Natural killer cell treated with Interleukin-12 subunit alpha and Interleukin-12 subunit beta and Interleukin-15 and Interleukin-18, amount 100 ng/mL, for 72 hours (primary cell): ENCODE measurements around the gene GP5. TPM values are rescaled to one million over a fixed set of nuclear protein-coding genes. Genes with fewer than 3 reads are reported as not detected.

Experiments
- ATAC-seq, 2 donors: fragments of 150-1000 bp; cut with Tn5 transposase in 1 of 2; sonication (Bioruptor Pico), chemical (Tn5 transposase) in 1 of 2; 2 replicates each; pipeline ENCODE4 v1.10.0; 2021
- DNase-seq: peaks from one replicate; pipeline ENCODE4 v3.0.0; 2022; ENCODE audit warnings: low spot score
- H3K27ac Mint-ChIP-seq, 2 donors: 1 replicate in 1 of 2; 2 replicates in 1 of 2; pipeline ENCODE4 v1.8.0; 2022; ENCODE audit warnings: mixed read lengths in 2 of 2, mild to moderate bottlenecking in 1 of 2, moderate library complexity in 1 of 2
- H3K27me3 Mint-ChIP-seq, 2 donors: 1 replicate in 1 of 2; 2 replicates in 1 of 2; pipeline ENCODE4 v1.8.0; 2022; ENCODE audit warnings: mixed read lengths in 2 of 2
- H3K36me3 Mint-ChIP-seq: one replicate; pipeline ENCODE4 v1.8.0; 2022; ENCODE audit warnings: mixed read lengths
- H3K4me1 Mint-ChIP-seq, 2 donors: 1 replicate in 1 of 2; 2 replicates in 1 of 2; pipeline ENCODE4 v1.8.0; 2022; ENCODE audit warnings: low read depth in 2 of 2, mixed read lengths in 2 of 2, mild to moderate bottlenecking in 1 of 2
- H3K4me3 Mint-ChIP-seq: one replicate; pipeline ENCODE4 v1.8.0; 2022; ENCODE audit warnings: mixed read lengths
- H3K9me3 Mint-ChIP-seq: 2 replicates; pipeline ENCODE4 v1.8.0; 2022; ENCODE audit warnings: mixed read lengths
- total RNA-seq, 2 donors: library from RNA; stranded (reverse); gene quantifications; one replicate each; pipeline ENCODE4 v1.2.3, GENCODE V29; 2022

GP5 gene
- total RNA-seq, 2 donors from 2014 or later = 0.24 TPM; not detected in 1

DNA sequence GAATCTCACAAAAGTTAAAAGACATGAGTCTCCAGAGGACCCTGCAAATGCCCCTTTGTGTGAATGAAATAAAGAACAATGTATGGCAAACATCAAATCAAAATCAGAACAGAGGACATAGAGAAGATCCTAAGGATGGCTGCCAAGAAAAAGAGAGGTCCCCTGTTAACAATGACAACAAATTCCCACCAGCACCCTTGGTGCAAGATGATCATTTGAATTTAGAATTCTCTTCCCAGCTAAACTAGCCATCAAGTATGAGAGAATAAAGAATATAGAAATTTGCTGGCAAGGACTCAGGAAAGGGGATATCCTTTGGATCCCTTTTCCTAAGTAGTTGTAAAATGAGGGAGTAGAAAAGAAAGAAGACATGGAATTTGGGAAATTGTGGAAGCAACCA, 8.2 kb downstream of the GP5 start:
- no peak overlapping the region for H3K4me3 Mint-ChIP-seq
- H3K9me3 Mint-ChIP-seq = no peaks in the 10 kb centered on the region
- DNase-seq (no peak), ATAC-seq (no peak)
- no peak overlapping the region for H3K27ac Mint-ChIP-seq
- no peaks in the 10 kb centered on the region for H3K36me3 Mint-ChIP-seq
- H3K27me3 Mint-ChIP-seq = peaks cover 23 to 52% of the 10 kb centered on the region in 2 donors
- peaks cover 0 to 8% of the 10 kb centered on the region in 2 donors for H3K4me1 Mint-ChIP-seq

GRCh38 chr3:194389269-194389668, 9.8 kb downstream of the GP5 start:
- H3K27ac Mint-ChIP-seq = no peak overlapping the region
- H3K4me3 Mint-ChIP-seq = no peak overlapping the region
- DNase-seq = no peak
- ATAC-seq = no peak
- no peaks in the 10 kb centered on the region for H3K9me3 Mint-ChIP-seq
- H3K4me1 Mint-ChIP-seq = no peaks in the 10 kb centered on the region
- no peaks in the 10 kb centered on the region for H3K36me3 Mint-ChIP-seq
- H3K27me3 Mint-ChIP-seq = peaks cover 17 to 37% of the 10 kb centered on the region in 2 donors

DNA sequence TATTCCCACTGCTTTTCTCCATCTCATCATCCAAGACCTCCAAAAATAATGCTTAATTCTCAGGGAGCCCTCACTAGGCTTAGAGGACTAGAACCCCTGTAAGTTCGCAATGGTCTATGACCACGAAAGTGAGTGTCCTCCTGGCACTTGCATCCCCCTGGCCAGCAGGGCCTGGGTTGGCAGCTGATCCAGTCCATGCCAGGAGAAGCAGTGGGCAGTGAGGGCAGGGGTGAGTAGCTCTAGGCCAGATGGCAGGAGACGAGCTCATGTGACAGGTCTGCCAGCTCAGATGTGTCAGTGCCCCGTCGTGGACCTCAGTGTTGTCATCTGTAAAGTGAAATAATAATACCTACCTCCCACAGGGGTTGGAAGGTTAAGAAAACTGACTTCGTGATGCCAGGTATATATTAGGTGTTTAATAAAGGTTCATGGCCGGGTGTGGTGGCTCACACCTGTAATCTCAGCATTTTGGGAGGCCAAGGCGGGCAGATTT, 11.1 kb downstream of the GP5 start:
- no peak overlapping the region for H3K4me3 Mint-ChIP-seq
- H3K9me3 Mint-ChIP-seq = no peaks in the 10 kb centered on the region
- H3K4me1 Mint-ChIP-seq = no peaks in the 10 kb centered on the region
- H3K27me3 Mint-ChIP-seq = peaks cover 24 to 32% of the 10 kb centered on the region in 2 donors
- ATAC-seq (no peak), DNase-seq (no peak)
- no peaks in the 10 kb centered on the region for H3K36me3 Mint-ChIP-seq
- no peak overlapping the region for H3K27ac Mint-ChIP-seq

DNA sequence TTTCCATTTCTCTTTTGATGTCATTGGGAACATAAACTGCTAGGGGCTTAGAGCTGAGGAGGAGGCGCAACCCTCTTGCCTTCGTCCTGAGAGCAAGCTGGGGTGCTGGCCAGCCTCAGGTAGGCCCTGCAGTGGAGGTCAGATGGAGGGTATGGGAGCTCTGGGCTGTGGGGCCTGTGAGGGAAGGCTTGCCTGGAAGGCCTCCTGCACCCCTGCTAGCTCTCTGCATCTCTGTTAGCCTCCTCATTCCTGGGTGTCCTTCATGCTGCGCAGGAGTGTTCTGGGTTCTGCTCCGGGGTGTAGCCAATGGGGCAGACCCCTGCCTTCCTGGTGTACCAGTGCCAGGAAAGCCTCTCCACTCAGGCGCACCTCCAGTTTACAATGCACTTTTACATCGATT, 11.8 kb downstream of the GP5 start:
- no peak overlapping the region for H3K4me3 Mint-ChIP-seq
- H3K27ac Mint-ChIP-seq = no peak overlapping the region
- DNase-seq (no peak), ATAC-seq (no peak)
- H3K4me1 Mint-ChIP-seq = no peaks in the 10 kb centered on the region
- H3K9me3 Mint-ChIP-seq = no peaks in the 10 kb centered on the region
- no peaks in the 10 kb centered on the region for H3K36me3 Mint-ChIP-seq
- peaks cover 24 to 27% of the 10 kb centered on the region in 2 donors for H3K27me3 Mint-ChIP-seq

GRCh38 chr3:194386648-194387047, 12.4 kb downstream of the GP5 start:
- no peak overlapping the region for H3K27ac Mint-ChIP-seq
- DNase-seq (no peak), ATAC-seq (no peak)
- H3K4me1 Mint-ChIP-seq = no peaks in the 10 kb centered on the region
- H3K27me3 Mint-ChIP-seq = peaks cover 24 to 27% of the 10 kb centered on the region in 2 donors
- no peak overlapping the region for H3K4me3 Mint-ChIP-seq
- no peaks in the 10 kb centered on the region for H3K9me3 Mint-ChIP-seq
- no peaks in the 10 kb centered on the region for H3K36me3 Mint-ChIP-seq

- Mint-ChIP-seq H3K27ac (no peak overlapping the region), H3K4me1 (no peaks in the 10 kb centered on the region), H3K36me3 (no peaks in the 10 kb centered on the region), H3K4me3 (no peak overlapping the region), H3K9me3 (no peaks in the 10 kb centered on the region), H3K27me3 (peaks cover 24 to 26% of the 10 kb centered on the region in 2 donors)
- ATAC-seq = no peak
- no peak for DNase-seq
Observed at GRCh38 chr3:194386066-194386465, 13.0 kb downstream of the GP5 start.

DNA sequence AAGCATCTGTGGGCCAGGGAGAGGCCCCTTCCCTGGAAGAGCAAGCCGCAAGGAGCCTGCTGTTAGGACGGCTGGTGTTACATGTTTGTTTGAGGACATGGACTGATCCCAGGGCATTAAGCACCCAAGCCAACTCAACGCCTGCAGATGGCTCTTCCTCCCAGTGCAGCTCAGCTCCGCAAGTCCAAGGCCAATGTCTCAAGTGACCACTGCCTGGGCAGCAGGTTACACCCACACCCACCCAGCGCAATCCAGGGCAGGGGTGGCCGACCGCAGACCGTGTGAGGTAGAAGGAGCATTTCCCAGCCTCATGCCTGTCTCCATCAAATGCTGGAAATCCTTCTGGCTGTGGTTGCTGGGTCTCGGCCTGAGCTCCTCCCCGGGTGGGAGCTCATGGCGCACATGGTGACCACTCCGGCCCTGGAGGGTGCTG, 14.5 kb downstream of the GP5 start:
- H3K27ac Mint-ChIP-seq = no peak overlapping the region
- H3K4me1 Mint-ChIP-seq = no peaks in the 10 kb centered on the region
- peaks cover 11 to 13% of the 10 kb centered on the region in 2 donors for H3K27me3 Mint-ChIP-seq
- ATAC-seq = peak in 1 of 2 donors; percentile 23
- DNase-seq = no peak
- no peaks in the 10 kb centered on the region for H3K36me3 Mint-ChIP-seq
- H3K4me3 Mint-ChIP-seq = no peak overlapping the region
- H3K9me3 Mint-ChIP-seq = no peaks in the 10 kb centered on the region

DNA sequence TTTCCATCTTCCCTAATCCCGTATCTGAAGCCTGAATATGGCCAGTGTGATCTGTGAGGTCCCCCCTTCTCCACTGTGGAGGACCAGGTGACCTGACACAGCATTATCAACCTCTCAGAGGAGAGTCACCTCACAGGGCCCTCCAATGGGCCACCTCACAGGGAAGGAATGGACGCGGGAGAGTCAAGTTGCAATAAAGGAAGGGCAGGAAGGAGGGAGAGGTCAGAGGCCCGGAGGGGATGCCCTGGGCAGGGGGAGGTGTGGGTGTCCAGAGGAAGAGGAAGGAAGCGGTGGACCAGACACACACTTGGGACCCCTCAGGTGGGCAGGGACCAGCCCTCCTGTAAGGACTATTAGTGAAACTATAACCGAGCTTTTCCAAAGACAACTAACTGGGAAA, 14.9 kb downstream of the GP5 start:
- H3K27ac Mint-ChIP-seq = peak overlapping the region in 1 of 2 donors; percentile 57
- ATAC-seq (no peak), DNase-seq (no peak)
- no peak overlapping the region for H3K4me3 Mint-ChIP-seq
- peaks cover 7 to 10% of the 10 kb centered on the region in 2 donors for H3K27me3 Mint-ChIP-seq
- no peaks in the 10 kb centered on the region for H3K9me3 Mint-ChIP-seq
- H3K36me3 Mint-ChIP-seq = no peaks in the 10 kb centered on the region
- no peaks in the 10 kb centered on the region for H3K4me1 Mint-ChIP-seq

- Mint-ChIP-seq H3K4me3 (no peak overlapping the region), H3K36me3 (no peaks in the 10 kb centered on the region), H3K4me1 (no peaks in the 10 kb centered on the region), H3K27ac (peak overlapping the region in 1 of 2 donors; percentile 57), H3K27me3 (peaks cover 7 to 10% of the 10 kb centered on the region in 2 donors), H3K9me3 (no peaks in the 10 kb centered on the region)
- DNase-seq (no peak), ATAC-seq (peak in 1 of 2 donors; percentile 15)
Observed at GRCh38 chr3:194383276-194383940, 15.7 kb downstream of the GP5 start.

DNA sequence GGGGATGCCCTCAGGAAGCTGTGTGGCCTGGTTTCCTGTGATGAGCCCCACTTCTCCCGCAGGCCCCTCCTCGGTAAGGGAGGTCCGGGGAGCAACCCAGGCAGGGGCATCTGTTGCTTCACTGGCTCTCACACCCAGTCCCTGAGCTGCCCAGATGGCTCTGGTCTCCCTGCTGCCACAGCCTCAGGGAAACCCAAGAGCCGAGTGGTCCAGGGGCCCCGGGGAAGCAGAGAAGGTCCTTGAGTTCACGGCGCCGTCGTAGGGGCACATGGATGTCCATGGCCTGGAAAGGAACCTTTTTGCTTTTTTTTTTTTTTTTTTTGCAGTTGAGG, 16.2 kb downstream of the GP5 start:
- ATAC-seq (no peak), DNase-seq (no peak)
- peaks cover 4 to 9% of the 10 kb centered on the region in 2 donors for H3K27me3 Mint-ChIP-seq
- no peaks in the 10 kb centered on the region for H3K4me1 Mint-ChIP-seq
- H3K27ac Mint-ChIP-seq = no peak overlapping the region
- no peak overlapping the region for H3K4me3 Mint-ChIP-seq
- H3K9me3 Mint-ChIP-seq = no peaks in the 10 kb centered on the region
- H3K36me3 Mint-ChIP-seq = no peaks in the 10 kb centered on the region

GRCh38 chr3:194382196-194382891, 16.7 kb downstream of the GP5 start:
- ATAC-seq (no peak), DNase-seq (no peak)
- Mint-ChIP-seq H3K4me3 (no peak overlapping the region), H3K9me3 (no peaks in the 10 kb centered on the region), H3K4me1 (no peaks in the 10 kb centered on the region), H3K27me3 (peaks cover 0 to 9% of the 10 kb centered on the region in 2 donors), H3K27ac (no peak overlapping the region), H3K36me3 (no peaks in the 10 kb centered on the region)

DNA sequence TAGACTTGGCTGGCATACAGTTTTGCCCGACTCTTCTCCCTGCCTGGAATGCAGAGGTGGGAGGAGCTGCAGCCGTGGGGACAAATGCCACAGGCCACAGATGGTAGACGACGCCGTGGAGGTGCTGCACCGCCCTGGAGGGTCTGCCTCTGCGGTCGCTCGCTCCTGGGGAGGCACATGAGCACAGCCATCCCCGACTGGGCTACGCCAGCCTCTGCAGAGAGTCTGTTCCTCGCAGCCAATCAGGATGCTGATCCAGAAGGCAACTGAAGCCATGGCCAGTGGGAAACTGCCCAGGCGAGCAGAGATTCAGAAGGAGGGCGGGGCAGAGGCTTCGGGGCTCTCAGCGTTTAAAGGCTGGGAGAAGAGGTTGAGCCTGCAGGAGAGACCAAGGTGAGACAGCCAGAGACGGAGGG, 17.6 kb downstream of the GP5 start:
- Mint-ChIP-seq H3K9me3 (no peaks in the 10 kb centered on the region), H3K36me3 (no peaks in the 10 kb centered on the region), H3K27me3 (peaks cover 0 to 9% of the 10 kb centered on the region in 2 donors), H3K27ac (no peak overlapping the region), H3K4me1 (no peaks in the 10 kb centered on the region), H3K4me3 (no peak overlapping the region)
- DNase-seq (no peak), ATAC-seq (no peak)

- H3K27ac Mint-ChIP-seq = no peak overlapping the region
- no peak for ATAC-seq
Observed at GRCh38 chr3:194380326-194380725, 18.7 kb downstream of the GP5 start.

GRCh38 chr3:194379651-194380050, 19.4 kb downstream of the GP5 start:
- H3K9me3 Mint-ChIP-seq = no peaks in the 10 kb centered on the region
- no peak overlapping the region for H3K4me3 Mint-ChIP-seq
- no peak for ATAC-seq
- H3K4me1 Mint-ChIP-seq = peaks cover 0 to 3% of the 10 kb centered on the region in 2 donors
- H3K27me3 Mint-ChIP-seq = peaks cover 7 to 19% of the 10 kb centered on the region in 2 donors
- no peak for DNase-seq
- H3K27ac Mint-ChIP-seq = no peak overlapping the region
- no peaks in the 10 kb centered on the region for H3K36me3 Mint-ChIP-seq

More at GRCh38 chr3:194380326-194380725, 18.7 kb downstream of the GP5 start:
- Mint-ChIP-seq H3K4me3 (no peak overlapping the region), H3K4me1 (no peaks in the 10 kb centered on the region), H3K36me3 (no peaks in the 10 kb centered on the region), H3K27me3 (peaks cover 2 to 14% of the 10 kb centered on the region in 2 donors), H3K9me3 (no peaks in the 10 kb centered on the region)
- DNase-seq = no peak
